Panc1 (cell line): Measurements from ENCODE around the gene SCAF1.

Source experiments
- POLR2AphosphoS5 ChIP-seq: IDR thresholded peaks from 2 replicates; pipeline ENCODE4 v1.6.1; 2012; ENCODE audit warnings: mild to moderate bottlenecking, low read depth, low read length, moderate library complexity
- SIN3A ChIP-seq: IDR thresholded peaks from 2 replicates; pipeline ENCODE4 v1.6.1; 2012; ENCODE audit warnings: low read depth, mild to moderate bottlenecking, low read length, moderate library complexity, borderline replicate concordance; ENCODE audit not compliant: insufficient read depth
- TF ChIP-seq, protein P1 (sequence below): fragments of 450-650 bp; IDR thresholded peaks from 2 replicates; pipeline ENCODE4 v1.5.1; 2017; ENCODE audit warnings: mild to moderate bottlenecking
- TF ChIP-seq, protein P2 (sequence below), 2 experiments: IDR thresholded peaks; 2 replicates each; pipeline ENCODE4 v1.6.1; 2011 to 2012; ENCODE audit warnings: low read depth in 2 of 2, control low read depth in 1 of 2, low read length in 1 of 2, mild to moderate bottlenecking in 1 of 2, moderate library complexity in 1 of 2; ENCODE audit not compliant: insufficient read depth in 1 of 2

- TF ChIP-seq, protein P1, sequence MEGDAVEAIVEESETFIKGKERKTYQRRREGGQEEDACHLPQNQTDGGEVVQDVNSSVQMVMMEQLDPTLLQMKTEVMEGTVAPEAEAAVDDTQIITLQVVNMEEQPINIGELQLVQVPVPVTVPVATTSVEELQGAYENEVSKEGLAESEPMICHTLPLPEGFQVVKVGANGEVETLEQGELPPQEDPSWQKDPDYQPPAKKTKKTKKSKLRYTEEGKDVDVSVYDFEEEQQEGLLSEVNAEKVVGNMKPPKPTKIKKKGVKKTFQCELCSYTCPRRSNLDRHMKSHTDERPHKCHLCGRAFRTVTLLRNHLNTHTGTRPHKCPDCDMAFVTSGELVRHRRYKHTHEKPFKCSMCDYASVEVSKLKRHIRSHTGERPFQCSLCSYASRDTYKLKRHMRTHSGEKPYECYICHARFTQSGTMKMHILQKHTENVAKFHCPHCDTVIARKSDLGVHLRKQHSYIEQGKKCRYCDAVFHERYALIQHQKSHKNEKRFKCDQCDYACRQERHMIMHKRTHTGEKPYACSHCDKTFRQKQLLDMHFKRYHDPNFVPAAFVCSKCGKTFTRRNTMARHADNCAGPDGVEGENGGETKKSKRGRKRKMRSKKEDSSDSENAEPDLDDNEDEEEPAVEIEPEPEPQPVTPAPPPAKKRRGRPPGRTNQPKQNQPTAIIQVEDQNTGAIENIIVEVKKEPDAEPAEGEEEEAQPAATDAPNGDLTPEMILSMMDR, result no peak
- TF ChIP-seq SIN3A, result no peak
- TF ChIP-seq, protein P2, sequence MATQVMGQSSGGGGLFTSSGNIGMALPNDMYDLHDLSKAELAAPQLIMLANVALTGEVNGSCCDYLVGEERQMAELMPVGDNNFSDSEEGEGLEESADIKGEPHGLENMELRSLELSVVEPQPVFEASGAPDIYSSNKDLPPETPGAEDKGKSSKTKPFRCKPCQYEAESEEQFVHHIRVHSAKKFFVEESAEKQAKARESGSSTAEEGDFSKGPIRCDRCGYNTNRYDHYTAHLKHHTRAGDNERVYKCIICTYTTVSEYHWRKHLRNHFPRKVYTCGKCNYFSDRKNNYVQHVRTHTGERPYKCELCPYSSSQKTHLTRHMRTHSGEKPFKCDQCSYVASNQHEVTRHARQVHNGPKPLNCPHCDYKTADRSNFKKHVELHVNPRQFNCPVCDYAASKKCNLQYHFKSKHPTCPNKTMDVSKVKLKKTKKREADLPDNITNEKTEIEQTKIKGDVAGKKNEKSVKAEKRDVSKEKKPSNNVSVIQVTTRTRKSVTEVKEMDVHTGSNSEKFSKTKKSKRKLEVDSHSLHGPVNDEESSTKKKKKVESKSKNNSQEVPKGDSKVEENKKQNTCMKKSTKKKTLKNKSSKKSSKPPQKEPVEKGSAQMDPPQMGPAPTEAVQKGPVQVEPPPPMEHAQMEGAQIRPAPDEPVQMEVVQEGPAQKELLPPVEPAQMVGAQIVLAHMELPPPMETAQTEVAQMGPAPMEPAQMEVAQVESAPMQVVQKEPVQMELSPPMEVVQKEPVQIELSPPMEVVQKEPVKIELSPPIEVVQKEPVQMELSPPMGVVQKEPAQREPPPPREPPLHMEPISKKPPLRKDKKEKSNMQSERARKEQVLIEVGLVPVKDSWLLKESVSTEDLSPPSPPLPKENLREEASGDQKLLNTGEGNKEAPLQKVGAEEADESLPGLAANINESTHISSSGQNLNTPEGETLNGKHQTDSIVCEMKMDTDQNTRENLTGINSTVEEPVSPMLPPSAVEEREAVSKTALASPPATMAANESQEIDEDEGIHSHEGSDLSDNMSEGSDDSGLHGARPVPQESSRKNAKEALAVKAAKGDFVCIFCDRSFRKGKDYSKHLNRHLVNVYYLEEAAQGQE (IDR thresholded peaks at IDR 0.05; ENCODE audit: insufficient read depth in 1 of 2, low read depth in 2 of 2, low read length in 1 of 2), result no peak
- no peak for TF ChIP-seq POLR2AphosphoS5
Measured at GRCh38 chr19:49596407-49596806, 45.6 kb upstream of the SCAF1 start.
